SKM-1 (cell line): ENCODE data around the gene IAH1.

ENCODE experiments used
- DNase-seq: peaks from one replicate; lab custom pipeline; 2025; ENCODE audit not compliant: unreplicated experiment; lab: John Stamatoyannopoulos, UW

IAH1 gene

GRCh38 chr2:9527995-9528787, 53.8 kb downstream of the IAH1 start:
- no peak for DNase-seq

GRCh38 chr2:9532421-9532820, 58.1 kb downstream of the IAH1 start:
- no peak for DNase-seq

GRCh38 chr2:9533663-9534062, 59.3 kb downstream of the IAH1 start:
- DNase-seq, result no peak

GRCh38 chr2:9535177-9535576, 60.8 kb downstream of the IAH1 start:
- no peak for DNase-seq

GRCh38 chr2:9536504-9536903, 62.2 kb downstream of the IAH1 start:
- DNase-seq, result no peak

GRCh38 chr2:9538000-9538507, 63.7 kb downstream of the IAH1 start:
- peak; percentile 78 for DNase-seq
